ENCODE results near the gene KLRG1.

- TF ChIP-seq, protein P1, sequence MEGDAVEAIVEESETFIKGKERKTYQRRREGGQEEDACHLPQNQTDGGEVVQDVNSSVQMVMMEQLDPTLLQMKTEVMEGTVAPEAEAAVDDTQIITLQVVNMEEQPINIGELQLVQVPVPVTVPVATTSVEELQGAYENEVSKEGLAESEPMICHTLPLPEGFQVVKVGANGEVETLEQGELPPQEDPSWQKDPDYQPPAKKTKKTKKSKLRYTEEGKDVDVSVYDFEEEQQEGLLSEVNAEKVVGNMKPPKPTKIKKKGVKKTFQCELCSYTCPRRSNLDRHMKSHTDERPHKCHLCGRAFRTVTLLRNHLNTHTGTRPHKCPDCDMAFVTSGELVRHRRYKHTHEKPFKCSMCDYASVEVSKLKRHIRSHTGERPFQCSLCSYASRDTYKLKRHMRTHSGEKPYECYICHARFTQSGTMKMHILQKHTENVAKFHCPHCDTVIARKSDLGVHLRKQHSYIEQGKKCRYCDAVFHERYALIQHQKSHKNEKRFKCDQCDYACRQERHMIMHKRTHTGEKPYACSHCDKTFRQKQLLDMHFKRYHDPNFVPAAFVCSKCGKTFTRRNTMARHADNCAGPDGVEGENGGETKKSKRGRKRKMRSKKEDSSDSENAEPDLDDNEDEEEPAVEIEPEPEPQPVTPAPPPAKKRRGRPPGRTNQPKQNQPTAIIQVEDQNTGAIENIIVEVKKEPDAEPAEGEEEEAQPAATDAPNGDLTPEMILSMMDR (IDR thresholded peaks at IDR 0.05; ENCODE audit: insufficient read depth, low read length) = peak; percentile 32
- TF ChIP-seq REST (IDR thresholded peaks at IDR 0.05; ENCODE audit: insufficient replicate concordance, low read depth) = peak; percentile 49
Measured at GRCh38 chr12:8949342-8950220, 39.8 kb upstream of the KLRG1 start, which contains the start of gene M6PR.
